ENCODE results near the gene MRPS31.
"Not testable (repeated sequence)": the region's sequence is repeated elsewhere in the genome, so short reads cannot be mapped to it uniquely, and the experiment has no call there.

Gene MRPS31

GRCh38 chr13:40758811-40759210, 12.2 kb downstream of the MRPS31 start:
- no peak for DNase-seq (ENCODE audit: low read depth)

GRCh38 chr13:40756042-40756441, 14.9 kb downstream of the MRPS31 start:
- no peak for DNase-seq (ENCODE audit: low read depth)

GRCh38 chr13:40755082-40755700, 15.8 kb downstream of the MRPS31 start:
- no peak for DNase-seq (ENCODE audit: low read depth)

- DNase-seq (ENCODE audit: low read depth) = no peak
Measured at GRCh38 chr13:40749327-40749726, 21.7 kb downstream of the MRPS31 start.

- not testable (repeated sequence) for DNase-seq (ENCODE audit: low read depth)
Measured at GRCh38 chr13:40735232-40735548, 35.8 kb downstream of the MRPS31 start.

- DNase-seq (ENCODE audit: low read depth) = not testable (repeated sequence)
Measured at GRCh38 chr13:40734536-40735231, 36.3 kb downstream of the MRPS31 start.

- DNase-seq (ENCODE audit: low read depth) = no peak
Measured at GRCh38 chr13:40732658-40733057, 38.3 kb downstream of the MRPS31 start.

GRCh38 chr13:40728595-40728994, 42.4 kb downstream of the MRPS31 start:
- DNase-seq (ENCODE audit: low read depth) = no peak

GRCh38 chr13:40714433-40714832, 56.6 kb downstream of the MRPS31 start:
- DNase-seq (ENCODE audit: low read depth) = not testable (repeated sequence)

- no peak for DNase-seq (ENCODE audit: low read depth)
Measured at GRCh38 chr13:40706439-40706838, 64.6 kb downstream of the MRPS31 start.

GRCh38 chr13:40697711-40698110, 73.3 kb downstream of the MRPS31 start:
- DNase-seq (ENCODE audit: low read depth) = no peak

- DNase-seq (ENCODE audit: low read depth) = no peak
Measured at GRCh38 chr13:40694426-40694825, 76.6 kb downstream of the MRPS31 start.

GRCh38 chr13:40692946-40693345, 78.0 kb downstream of the MRPS31 start:
- no peak for DNase-seq (ENCODE audit: low read depth)

GRCh38 chr13:40688781-40689180, 82.2 kb downstream of the MRPS31 start:
- DNase-seq (ENCODE audit: low read depth) = no peak

GRCh38 chr13:40682449-40683240, 88.3 kb downstream of the MRPS31 start:
- no peak for DNase-seq (ENCODE audit: low read depth)

GRCh38 chr13:40681341-40682146, 89.4 kb downstream of the MRPS31 start:
- no peak for DNase-seq (ENCODE audit: low read depth)

GRCh38 chr13:40680659-40681323, 90.2 kb downstream of the MRPS31 start:
- DNase-seq (ENCODE audit: low read depth) = no peak

- DNase-seq (ENCODE audit: low read depth) = no peak
Measured at GRCh38 chr13:40679480-40679985, 91.5 kb downstream of the MRPS31 start.
